Transverse colon (tissue), 3 donors: ENCODE results near the gene SHC3.

Experiments
- POLR2A ChIP-seq: fragments of 450-650 bp; IDR thresholded peaks from one replicate; pipeline ENCODE4 v1.6.1; 2016; ENCODE audit warnings: antibody characterized with exemption, mild to moderate bottlenecking, moderate library complexity
- TF ChIP-seq, protein P1 (sequence below), 5 experiments: fragments of 200-600 bp in 3 of 5; fragments of 450-650 bp in 2 of 5; sonication (generic) in 3 of 5; IDR thresholded peaks; 1 replicate in 2 of 5; 2 replicates in 3 of 5; pipeline ENCODE4 v1.5.1; 2016 to 2017; ENCODE audit warnings: antibody characterized with exemption in 5 of 5, inconsistent platforms in 3 of 5, mild to moderate bottlenecking in 2 of 5, moderate library complexity in 1 of 5

DNA sequence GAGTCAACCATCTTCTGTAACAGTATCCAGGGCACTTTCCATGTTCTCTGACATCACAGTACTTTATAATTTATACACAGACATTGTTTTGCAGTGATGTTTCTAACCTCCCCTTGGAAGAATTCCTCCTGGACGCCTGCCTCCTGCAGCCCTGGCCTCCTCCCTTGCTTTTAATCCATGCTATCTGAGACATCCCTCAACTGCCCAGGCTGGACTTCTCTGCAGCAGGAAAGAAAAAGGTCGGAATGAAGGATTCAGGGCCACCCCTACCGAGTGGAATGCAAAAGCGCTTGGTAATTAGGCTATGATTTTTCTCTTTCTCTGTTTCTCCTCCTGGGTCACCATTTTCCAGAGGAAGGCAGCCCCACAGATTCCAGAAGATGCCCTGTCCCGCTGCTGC lies 47.0 kb upstream of the SHC3 start:
- TF ChIP-seq, protein P1, sequence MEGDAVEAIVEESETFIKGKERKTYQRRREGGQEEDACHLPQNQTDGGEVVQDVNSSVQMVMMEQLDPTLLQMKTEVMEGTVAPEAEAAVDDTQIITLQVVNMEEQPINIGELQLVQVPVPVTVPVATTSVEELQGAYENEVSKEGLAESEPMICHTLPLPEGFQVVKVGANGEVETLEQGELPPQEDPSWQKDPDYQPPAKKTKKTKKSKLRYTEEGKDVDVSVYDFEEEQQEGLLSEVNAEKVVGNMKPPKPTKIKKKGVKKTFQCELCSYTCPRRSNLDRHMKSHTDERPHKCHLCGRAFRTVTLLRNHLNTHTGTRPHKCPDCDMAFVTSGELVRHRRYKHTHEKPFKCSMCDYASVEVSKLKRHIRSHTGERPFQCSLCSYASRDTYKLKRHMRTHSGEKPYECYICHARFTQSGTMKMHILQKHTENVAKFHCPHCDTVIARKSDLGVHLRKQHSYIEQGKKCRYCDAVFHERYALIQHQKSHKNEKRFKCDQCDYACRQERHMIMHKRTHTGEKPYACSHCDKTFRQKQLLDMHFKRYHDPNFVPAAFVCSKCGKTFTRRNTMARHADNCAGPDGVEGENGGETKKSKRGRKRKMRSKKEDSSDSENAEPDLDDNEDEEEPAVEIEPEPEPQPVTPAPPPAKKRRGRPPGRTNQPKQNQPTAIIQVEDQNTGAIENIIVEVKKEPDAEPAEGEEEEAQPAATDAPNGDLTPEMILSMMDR (IDR thresholded peaks at IDR 0.05): no peak
- TF ChIP-seq POLR2A: no peak
